Measurements from ENCODE around the gene SAMD4B. TPM values are rescaled to one million over a fixed set of nuclear protein-coding genes. Genes with fewer than 3 reads are reported as not detected.

The SAMD4B gene
- total RNA-seq, 1 experiment from 2014 or later = 164 TPM

GRCh38 chr19:39426170-39426569 is 83.9 kb downstream of the SAMD4B start:
- Mint-ChIP-seq H3K4me3 (no peak overlapping the region), H3K9me3 (no peaks in the 10 kb centered on the region), H3K27ac (peak overlapping the region; percentile 9; the same call in 1 of the 2 replicates), H3K36me3 (peaks cover 24% of the 10 kb centered on the region), H3K27me3 (ENCODE audit: low read depth) (no peaks in the 10 kb centered on the region), H3K4me1 (peaks cover 31% of the 10 kb centered on the region)
- ATAC-seq = no peak
- ChIA-PET CTCF (interaction anchor here (2.2 to 3.5 kb wide), 2 partner anchors 11 to 48 kb away, joined by 10 to 18 read pairs; no protein-coding TSS in a partner anchor), POLR2A (interaction anchor here (0.7 to 2.1 kb wide), 2 partner anchors 10 to 11 kb away, joined by 4 to 11 read pairs; partner anchors contain the start of gene RPS16)
- TF ChIP-seq ZNF512 (CRISPR knock-in tag; IDR thresholded peaks at IDR 0.05; ENCODE audit: borderline replicate concordance) = no peak
- no peak for TF ChIP-seq ZNF425 (CRISPR knock-in tag; conservative IDR thresholded peaks at IDR 0.05)
- DNase-seq (ENCODE audit: low spot score) = no peak

- Mint-ChIP-seq H3K27me3 (ENCODE audit: low read depth) (no peaks in the 10 kb centered on the region), H3K36me3 (peaks cover 20% of the 10 kb centered on the region), H3K4me1 (peaks cover 32% of the 10 kb centered on the region), H3K27ac (peak overlapping the region; percentile 98), H3K4me3 (peak overlapping the region; percentile 57; the same call in 1 of the 2 replicates), H3K9me3 (no peaks in the 10 kb centered on the region)
- TF ChIP-seq CTCF (IDR thresholded peaks at IDR 0.05) (no peak), FOXP4 (CRISPR knock-in tag; IDR thresholded peaks at IDR 0.05) (no peak), PRRX2 (CRISPR knock-in tag; IDR thresholded peaks at IDR 0.05) (no peak), ZNF121 (CRISPR knock-in tag; IDR thresholded peaks at IDR 0.05) (no peak), ELF4 (CRISPR knock-in tag; IDR thresholded peaks at IDR 0.05; ENCODE audit: low read depth) (no peak), ZNF317 (CRISPR knock-in tag; IDR thresholded peaks at IDR 0.05; ENCODE audit: borderline replicate concordance, low read depth) (no peak), AFF4 (CRISPR knock-in tag; IDR thresholded peaks at IDR 0.05; ENCODE audit: borderline replicate concordance) (no peak), GRHL2 (CRISPR knock-in tag; IDR thresholded peaks at IDR 0.05; ENCODE audit: insufficient replicate concordance, severe bottlenecking) (no peak), HMGXB4 (CRISPR knock-in tag; IDR thresholded peaks at IDR 0.05) (no peak), ZBTB21 (CRISPR knock-in tag; IDR thresholded peaks at IDR 0.05; ENCODE audit: borderline replicate concordance) (no peak), MLX (CRISPR knock-in tag; IDR thresholded peaks at IDR 0.05) (no peak), ERG (CRISPR knock-in tag; IDR thresholded peaks at IDR 0.05) (no peak), MAX (CRISPR knock-in tag; IDR thresholded peaks at IDR 0.05) (no peak), TP53 (CRISPR knock-in tag; IDR thresholded peaks at IDR 0.05) (no peak), NFATC4 (CRISPR knock-in tag; IDR thresholded peaks at IDR 0.05) (no peak), FOXJ3 (CRISPR knock-in tag; IDR thresholded peaks at IDR 0.05; ENCODE audit: borderline replicate concordance) (no peak)
- DNase-seq (ENCODE audit: low spot score) (no peak), ATAC-seq (no peak)
- ChIA-PET CTCF (interaction anchor here (0.9 to 3.5 kb wide), 9 partner anchors 10 to 76 kb away, joined by 3 to 18 read pairs (median 7); partner anchors contain the start of gene PLEKHG2), POLR2A (interaction anchor here (0.6 to 2.1 kb wide), 14 partner anchors 8 to 870 kb away, joined by 3 to 16 read pairs (median 4); partner anchors contain the start of genes MED29, PAF1, RPS16 and SUPT5H)
These were observed 85.5 kb downstream of the SAMD4B start for GRCh38 chr19:39427707-39428106.

Data from WTC11 (cell line).